ENCODE data around the gene GRID1.

- TF ChIP-seq, protein P1, sequence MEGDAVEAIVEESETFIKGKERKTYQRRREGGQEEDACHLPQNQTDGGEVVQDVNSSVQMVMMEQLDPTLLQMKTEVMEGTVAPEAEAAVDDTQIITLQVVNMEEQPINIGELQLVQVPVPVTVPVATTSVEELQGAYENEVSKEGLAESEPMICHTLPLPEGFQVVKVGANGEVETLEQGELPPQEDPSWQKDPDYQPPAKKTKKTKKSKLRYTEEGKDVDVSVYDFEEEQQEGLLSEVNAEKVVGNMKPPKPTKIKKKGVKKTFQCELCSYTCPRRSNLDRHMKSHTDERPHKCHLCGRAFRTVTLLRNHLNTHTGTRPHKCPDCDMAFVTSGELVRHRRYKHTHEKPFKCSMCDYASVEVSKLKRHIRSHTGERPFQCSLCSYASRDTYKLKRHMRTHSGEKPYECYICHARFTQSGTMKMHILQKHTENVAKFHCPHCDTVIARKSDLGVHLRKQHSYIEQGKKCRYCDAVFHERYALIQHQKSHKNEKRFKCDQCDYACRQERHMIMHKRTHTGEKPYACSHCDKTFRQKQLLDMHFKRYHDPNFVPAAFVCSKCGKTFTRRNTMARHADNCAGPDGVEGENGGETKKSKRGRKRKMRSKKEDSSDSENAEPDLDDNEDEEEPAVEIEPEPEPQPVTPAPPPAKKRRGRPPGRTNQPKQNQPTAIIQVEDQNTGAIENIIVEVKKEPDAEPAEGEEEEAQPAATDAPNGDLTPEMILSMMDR (optimal IDR thresholded peaks at IDR 0.05 in 1 of 3, IDR thresholded peaks at IDR 0.05 in 1 of 3, conservative IDR thresholded peaks at IDR 0.05 in 1 of 3; ENCODE audit: extremely low read depth in 1 of 3, insufficient read depth in 2 of 3, low read length in 3 of 3): no peak
- TF ChIP-seq EZH2 (IDR thresholded peaks at IDR 0.05; ENCODE audit: low read length): no peak
Measured at GRCh38 chr10:86282664-86283465, 83.7 kb downstream of the GRID1 start.
